T-helper 2 cell (primary cell): ENCODE data around the gene TNS4.

Experiments
- DNase-seq, 5 experiments: peaks; one replicate each; pipeline versions ENCODE4 v3.0.0 to v3.0.0-alpha.2; 2012 to 2022

The TNS4 gene

GRCh38 chr17:40433551-40434415 is 67.6 kb downstream of the TNS4 start:
- DNase-seq: peak in 1 of 5 experiments; percentile 43

- no peak for DNase-seq
These were observed 68.4 kb downstream of the TNS4 start for GRCh38 chr17:40432864-40433528.

- DNase-seq: no peak
These were observed 70.2 kb downstream of the TNS4 start for GRCh38 chr17:40431231-40431602.

GRCh38 chr17:40430272-40431230 is 70.9 kb downstream of the TNS4 start:
- DNase-seq: no peak

GRCh38 chr17:40427002-40427491 is 74.4 kb downstream of the TNS4 start:
- peak in 2 of 5 experiments; percentile 17 to 85 for DNase-seq
